Left lung (tissue), 10 donors: ENCODE results near the gene NSD1. TPM values are rescaled to one million over a fixed set of nuclear protein-coding genes. Genes with fewer than 3 reads are reported as not detected.

ENCODE experiments used
- ATAC-seq: fragments of 200-7000 bp; cut with Tn5 transposase; one replicate; pipeline ENCODE4 v1.9.1; 2020; ENCODE audit warnings: moderate library complexity
- DNase-seq, 4 donors: peaks; one replicate each; pipeline ENCODE4 v3.0.0-alpha.2; 2013 to 2020
- H3K27ac ChIP-seq, 2 donors: fragments of 200-600 bp; sonication (generic) in 1 of 2; one replicate each; pipeline versions ENCODE4 v1.5.0 to v1.8.0; 2020 to 2021
- H3K27me3 ChIP-seq, 2 donors: fragments of 200-600 bp; sonication (generic) in 1 of 2; one replicate each; pipeline versions ENCODE4 v1.5.0 to v1.8.0; 2020 to 2021
- H3K36me3 ChIP-seq, 2 donors: fragments of 200-600 bp; sonication (generic) in 1 of 2; one replicate each; pipeline versions ENCODE4 v1.5.0 to v1.8.0; 2020 to 2021
- H3K4me1 ChIP-seq, 2 donors: fragments of 200-600 bp; one replicate each; pipeline ENCODE4 v1.8.0; 2021
- H3K4me3 ChIP-seq, 2 donors: fragments of 200-600 bp; sonication (generic) in 1 of 2; one replicate each; pipeline versions ENCODE4 v1.5.0 to v1.8.0; 2020 to 2021; ENCODE audit warnings: mild to moderate bottlenecking in 1 of 2
- H3K9me3 ChIP-seq, 2 donors: fragments of 200-600 bp; sonication (generic) in 1 of 2; one replicate each; pipeline versions ENCODE4 v1.5.0 to v1.8.0; 2020 to 2021
- CTCF ChIP-seq, 2 donors: fragments of 200-600 bp; sonication (generic) in 1 of 2; IDR thresholded peaks; one replicate each; pipeline versions ENCODE4 v1.5.0 to v1.8.0; 2021; ENCODE audit warnings: antibody characterized with exemption in 2 of 2
- intact Hi-C, 2 donors: fragments of 100-400 bp; cut with DNase I; formaldehyde crosslinking; loops; one replicate each; pipeline versions ENCODE4 v1.11.2 to v1.14.2; 2022
- polyA plus RNA-seq, 6 donors: library from polyadenylated mRNA; unstranded; fragments of 120-200 nt; gene quantifications; one replicate each; pipeline ENCODE4 v1.2.1, GENCODE V29; 2013; ENCODE audit not compliant: insufficient read length in 6 of 6
- total RNA-seq, 2 donors: library from RNA; stranded (reverse); fragmentation: NEBNext Ultra II Directional; extraction: Animal tissue kit (Norgen Biotek cat#: 25700); gene quantifications; one replicate each; pipeline ENCODE4 v1.2.1, GENCODE V29; 2021
- donor health status: DM: no; HTN: yes; CAD: no.
- donor health status: DM: no; HTN: no; CAD: no.

The NSD1 gene
- total and polyA plus RNA-seq, 8 donors: 45.8 to 79.7 (median 54.1) TPM

GRCh38 chr5:177299697-177300096 lies 166.1 kb downstream of the NSD1 start:
- TF ChIP-seq CTCF (IDR thresholded peaks at IDR 0.05): no peak
- Histone ChIP-seq H3K36me3 (peaks cover 0 to 30% of the 10 kb centered on the region in 2 donors), H3K4me1 (peaks cover 36 to 84% of the 10 kb centered on the region in 2 donors), H3K27me3 (no peaks in the 10 kb centered on the region), H3K9me3 (no peaks in the 10 kb centered on the region), H3K27ac (peak overlapping the region; percentile 72 to 89), H3K4me3 (peak overlapping the region in 1 of 2 donors; percentile 12)
- no peak for ATAC-seq
- peak in 1 of 4 donors; percentile 55 for DNase-seq
- intact Hi-C loops: no loop called here

GRCh38 chr5:177300236-177300880 lies 166.8 kb downstream of the NSD1 start:
- DNase-seq: peak in 2 of 4 donors; percentile 66 to 80
- H3K4me3 ChIP-seq: peak overlapping the region in 1 of 2 donors; percentile 12
- H3K4me1 ChIP-seq: peaks cover 40 to 85% of the 10 kb centered on the region in 2 donors
- ATAC-seq: peak; percentile 37
- intact Hi-C loops: no loop called here
- TF ChIP-seq CTCF (IDR thresholded peaks at IDR 0.05): no peak
- peak overlapping the region; percentile 72 to 89 for H3K27ac ChIP-seq
- no peaks in the 10 kb centered on the region for H3K27me3 ChIP-seq
- no peaks in the 10 kb centered on the region for H3K9me3 ChIP-seq
- peaks cover 0 to 27% of the 10 kb centered on the region in 2 donors for H3K36me3 ChIP-seq

GRCh38 chr5:177300951-177301350 lies 167.4 kb downstream of the NSD1 start:
- no peak for ATAC-seq
- H3K27me3 ChIP-seq: no peaks in the 10 kb centered on the region
- no peak for TF ChIP-seq CTCF (IDR thresholded peaks at IDR 0.05)
- no peak for DNase-seq
- H3K27ac ChIP-seq: peak overlapping the region; percentile 72 to 89
- intact Hi-C loops: no loop called here
- H3K36me3 ChIP-seq: peaks cover 0 to 27% of the 10 kb centered on the region in 2 donors
- H3K4me3 ChIP-seq: peak overlapping the region in 1 of 2 donors; percentile 12
- H3K4me1 ChIP-seq: peaks cover 40 to 85% of the 10 kb centered on the region in 2 donors
- H3K9me3 ChIP-seq: no peaks in the 10 kb centered on the region

- intact Hi-C loops: no loop called here
- H3K4me3 ChIP-seq: peak overlapping the region in 1 of 2 donors; percentile 99
- peak overlapping the region; percentile 72 to 89 for H3K27ac ChIP-seq
- peaks cover 36 to 85% of the 10 kb centered on the region in 2 donors for H3K4me1 ChIP-seq
- ATAC-seq (peak; percentile 55), DNase-seq (peak in 2 of 4 donors; percentile 54 to 69)
- peaks cover 0 to 28% of the 10 kb centered on the region in 2 donors for H3K36me3 ChIP-seq
- no peak for TF ChIP-seq CTCF (IDR thresholded peaks at IDR 0.05)
- H3K27me3 ChIP-seq: no peaks in the 10 kb centered on the region
- no peaks in the 10 kb centered on the region for H3K9me3 ChIP-seq
These were observed 168.1 kb downstream of the NSD1 start for GRCh38 chr5:177301503-177302165.
